ENCODE measurements around the gene CDC42BPA. TPM values are rescaled to one million over a fixed set of nuclear protein-coding genes. Genes with fewer than 3 reads are reported as not detected.
A peak's percentile ranks its signal among the peaks of the same experiment; 100 is the strongest.

The CDC42BPA gene
- total and polyA plus RNA-seq, 9 of the 15 experiments (the other 6 are each of a cell fraction or from before 2014, with no cell fraction given) = 8.0 to 77.5 (median 52.1) TPM

- TF ChIP-seq ZNF239 (CRISPR knock-in tag; IDR thresholded peaks at IDR 0.05) = no peak
- no peak for TF ChIP-seq MLLT1 (IDR thresholded peaks at IDR 0.05)
- no peak for TF ChIP-seq CHD2 (IDR thresholded peaks at IDR 0.05; ENCODE audit: low read depth, low read length)
- no peak for TF ChIP-seq RUNX1 (IDR thresholded peaks at IDR 0.05; ENCODE audit: low read depth)
- peak; percentile 32; the same call in 1 of the 2 replicates for TF ChIP-seq MTA3 (IDR thresholded peaks at IDR 0.05; ENCODE audit: borderline replicate concordance)
- no peak for TF ChIP-seq HNRNPUL1 (IDR thresholded peaks at IDR 0.05; ENCODE audit: low read length)
- TF ChIP-seq SRF (CRISPR knock-in tag; IDR thresholded peaks at IDR 0.05) = peak in 1 of 2 experiments; percentile 53; a peak in 1 of 4 replicates
- TF ChIP-seq ZNF324 (CRISPR knock-in tag; IDR thresholded peaks at IDR 0.05) = no peak
- TF ChIP-seq PRDM10 (IDR thresholded peaks at IDR 0.05; ENCODE audit: partially characterized antibody) = peak; percentile 27
- TF ChIP-seq HDAC8 (tag; IDR thresholded peaks at IDR 0.05) = 0 out of 2 replicates have a peak, but pooled peaks have one; percentile 49
- peak in 1 of 2 experiments; percentile 20; a peak in 1 of 3 replicates for TF ChIP-seq CBX3 (IDR thresholded peaks at IDR 0.05; ENCODE audit: borderline replicate concordance in 1 of 2, low read length in 2 of 2)
- TF ChIP-seq EZH2 (IDR thresholded peaks at IDR 0.05; ENCODE audit: borderline replicate concordance, low read depth, low read length) = no peak
- no peak for TF ChIP-seq WHSC1 (IDR thresholded peaks at IDR 0.05; ENCODE audit: low read length)
- TF ChIP-seq HLTF (IDR thresholded peaks at IDR 0.05) = no peak
- no peak for TF ChIP-seq ESRRA (IDR thresholded peaks at IDR 0.05; ENCODE audit: borderline replicate concordance, low read depth)
- TF ChIP-seq RFX7 (CRISPR knock-in tag; IDR thresholded peaks at IDR 0.05) = no peak
- TF ChIP-seq ILK (tag; IDR thresholded peaks at IDR 0.05; ENCODE audit: borderline replicate concordance, low read depth) = no peak
- TF ChIP-seq ZNF561 (CRISPR knock-in tag; conservative IDR thresholded peaks at IDR 0.05) = no peak
- TF ChIP-seq MCM7 (IDR thresholded peaks at IDR 0.05) = no peak
- TF ChIP-seq VEZF1 (CRISPR knock-in tag; IDR thresholded peaks at IDR 0.05) = peak; percentile 88
- TF ChIP-seq DPF2 (IDR thresholded peaks at IDR 0.05) = peak; percentile 80
- TF ChIP-seq NCOR1 (IDR thresholded peaks at IDR 0.05) = no peak
- TF ChIP-seq TEAD1 (CRISPR knock-in tag; IDR thresholded peaks at IDR 0.05) = no peak
These were observed 328.1 kb downstream of the CDC42BPA start (continued) for GRCh38 chr1:226990133-226990716.
